22Rv1 (cell line): ENCODE data around the gene ZNF438.

Source experiments
- H3K27ac ChIP-seq: fragments of 450-650 bp; 2 replicates; pipeline ENCODE4 v1.5.1; 2017
- ZFX ChIP-seq: fragments of 450-650 bp; IDR thresholded peaks from 2 replicates; pipeline ENCODE4 v1.6.1; 2017; ENCODE audit warnings: antibody characterized with exemption, borderline replicate concordance
- TF ChIP-seq, protein P1 (sequence below): fragments of 450-650 bp; IDR thresholded peaks from 2 replicates; pipeline ENCODE4 v1.5.1; 2017; ENCODE audit warnings: mild to moderate bottlenecking

ZNF438 gene

GRCh38 chr10:30897547-30897946, 134.1 kb downstream of the ZNF438 start:
- no peak for TF ChIP-seq ZFX
- TF ChIP-seq, protein P1, sequence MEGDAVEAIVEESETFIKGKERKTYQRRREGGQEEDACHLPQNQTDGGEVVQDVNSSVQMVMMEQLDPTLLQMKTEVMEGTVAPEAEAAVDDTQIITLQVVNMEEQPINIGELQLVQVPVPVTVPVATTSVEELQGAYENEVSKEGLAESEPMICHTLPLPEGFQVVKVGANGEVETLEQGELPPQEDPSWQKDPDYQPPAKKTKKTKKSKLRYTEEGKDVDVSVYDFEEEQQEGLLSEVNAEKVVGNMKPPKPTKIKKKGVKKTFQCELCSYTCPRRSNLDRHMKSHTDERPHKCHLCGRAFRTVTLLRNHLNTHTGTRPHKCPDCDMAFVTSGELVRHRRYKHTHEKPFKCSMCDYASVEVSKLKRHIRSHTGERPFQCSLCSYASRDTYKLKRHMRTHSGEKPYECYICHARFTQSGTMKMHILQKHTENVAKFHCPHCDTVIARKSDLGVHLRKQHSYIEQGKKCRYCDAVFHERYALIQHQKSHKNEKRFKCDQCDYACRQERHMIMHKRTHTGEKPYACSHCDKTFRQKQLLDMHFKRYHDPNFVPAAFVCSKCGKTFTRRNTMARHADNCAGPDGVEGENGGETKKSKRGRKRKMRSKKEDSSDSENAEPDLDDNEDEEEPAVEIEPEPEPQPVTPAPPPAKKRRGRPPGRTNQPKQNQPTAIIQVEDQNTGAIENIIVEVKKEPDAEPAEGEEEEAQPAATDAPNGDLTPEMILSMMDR: no peak
- no peak overlapping the region for H3K27ac ChIP-seq

DNA sequence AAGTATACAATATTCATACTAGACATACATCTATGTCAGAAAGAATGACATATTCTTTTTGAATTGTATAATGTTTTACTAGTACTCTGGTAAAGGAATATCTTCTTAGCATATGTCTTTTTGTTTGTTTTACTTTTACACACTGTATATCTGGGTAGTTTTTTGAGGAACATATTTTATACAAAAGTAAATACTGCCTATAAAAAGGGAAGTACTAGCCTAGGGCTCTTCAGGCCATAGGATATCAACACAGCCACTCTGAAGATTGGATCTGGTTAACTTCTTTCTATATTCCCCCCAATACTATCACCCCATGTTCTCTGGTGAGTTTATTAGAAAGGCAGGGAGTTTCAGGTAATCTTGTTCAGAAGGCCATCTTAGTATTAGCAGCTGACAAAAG, 134.6 kb downstream of the ZNF438 start:
- TF ChIP-seq, protein P1: no peak
- TF ChIP-seq ZFX: no peak
- no peak overlapping the region for H3K27ac ChIP-seq

DNA sequence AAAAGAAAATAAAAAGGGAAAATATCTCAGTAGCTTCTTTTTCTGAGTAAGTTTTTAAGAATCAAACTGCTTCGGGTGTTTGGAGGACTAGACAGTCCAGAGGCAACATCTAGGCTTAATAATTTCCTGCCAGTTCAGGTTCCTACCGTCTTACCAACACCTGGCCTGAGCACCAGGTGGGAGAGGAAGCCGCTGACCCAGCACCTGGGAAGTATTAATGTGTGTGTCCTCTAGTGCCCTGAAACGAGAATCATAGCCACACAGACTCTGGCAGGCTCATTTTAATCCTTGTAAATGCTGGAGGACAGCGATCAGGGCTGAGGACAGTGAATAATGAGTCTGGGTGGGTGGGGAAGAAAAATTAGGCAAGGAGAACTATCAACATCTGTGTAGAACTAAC, 137.4 kb downstream of the ZNF438 start:
- no peak overlapping the region for H3K27ac ChIP-seq
- TF ChIP-seq ZFX: no peak

- no peak overlapping the region for H3K27ac ChIP-seq
- no peak for TF ChIP-seq ZFX
- TF ChIP-seq, protein P1: no peak
Observed at GRCh38 chr10:30893208-30893607, 138.5 kb downstream of the ZNF438 start.

DNA sequence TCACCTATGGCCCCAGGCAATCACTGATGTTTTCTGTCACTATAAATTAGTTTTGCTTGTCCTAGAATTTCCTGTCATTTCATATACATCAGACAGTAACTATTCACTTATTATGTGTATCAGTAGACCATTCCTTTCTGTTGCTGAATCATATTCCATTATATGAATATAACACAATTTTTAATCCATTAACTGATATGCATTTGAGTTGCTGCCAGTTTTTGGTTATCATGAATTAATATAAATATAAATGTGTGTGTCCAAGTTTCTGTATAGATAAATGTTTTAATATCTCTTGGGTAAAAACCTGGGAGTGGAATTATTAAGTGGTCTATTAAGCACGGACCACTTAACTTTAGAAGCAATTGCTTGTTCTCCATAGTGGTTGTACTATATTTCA, 143.8 kb downstream of the ZNF438 start:
- no peak overlapping the region for H3K27ac ChIP-seq
- TF ChIP-seq, protein P1: no peak
- TF ChIP-seq ZFX: no peak

DNA sequence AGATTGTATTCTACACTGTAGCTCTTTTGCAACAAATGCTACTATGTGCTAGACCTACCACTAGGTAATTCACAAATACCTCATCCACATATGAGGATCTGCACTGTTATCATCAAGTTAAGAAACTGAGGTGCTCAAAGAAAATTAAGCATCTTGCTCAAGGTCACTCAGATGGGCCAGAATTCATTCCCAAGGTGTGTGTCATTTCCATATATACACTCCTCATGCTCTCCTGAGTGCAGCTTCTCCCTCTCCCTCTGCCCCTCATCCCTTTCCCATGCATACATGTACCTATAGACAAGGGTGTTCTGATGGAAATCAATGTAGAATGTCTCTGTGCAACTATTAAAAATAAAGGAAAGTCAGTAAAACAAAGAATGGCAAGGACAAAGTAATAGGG, 146.2 kb downstream of the ZNF438 start:
- TF ChIP-seq, protein P1: no peak
- no peak for TF ChIP-seq ZFX
- H3K27ac ChIP-seq: no peak overlapping the region

DNA sequence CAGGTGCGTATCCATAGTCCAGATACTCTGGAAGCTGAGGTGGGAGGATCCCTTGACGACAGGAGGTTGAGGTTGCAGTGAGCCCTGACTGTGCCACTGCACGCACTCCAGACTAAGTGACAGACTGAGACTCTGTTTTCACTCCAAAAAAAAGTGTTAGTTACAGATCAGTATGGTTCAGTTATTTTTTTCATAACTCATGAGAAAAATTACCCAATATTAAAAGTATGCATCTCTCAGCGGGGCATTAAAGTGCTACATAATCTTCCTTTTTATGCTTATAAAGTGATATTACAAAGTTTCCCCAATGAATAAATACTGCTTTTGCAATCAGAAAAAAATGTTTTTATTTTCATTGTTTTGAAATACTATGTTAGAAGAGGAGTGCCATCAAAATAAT, 147.9 kb downstream of the ZNF438 start:
- no peak for TF ChIP-seq ZFX
- TF ChIP-seq, protein P1: no peak
- no peak overlapping the region for H3K27ac ChIP-seq

DNA sequence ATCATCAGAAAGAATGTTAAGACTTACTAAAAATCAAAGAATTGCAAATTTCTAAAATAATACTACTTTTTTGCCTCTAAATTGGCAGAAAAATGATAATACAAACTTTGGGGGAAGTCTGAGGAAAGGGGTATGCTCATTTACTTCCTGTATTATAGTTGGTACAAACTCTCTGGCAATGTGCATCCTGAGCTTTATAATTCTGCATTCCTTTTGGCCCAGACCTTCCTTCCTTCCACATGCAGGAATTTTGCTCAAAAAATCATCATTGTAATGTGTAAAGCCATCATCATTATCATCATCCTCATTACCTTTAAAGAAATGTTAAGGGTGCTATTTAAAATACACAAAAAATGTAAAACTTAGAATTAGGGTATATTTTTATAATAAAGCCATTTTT, 148.5 kb downstream of the ZNF438 start:
- TF ChIP-seq, protein P1: no peak
- no peak for TF ChIP-seq ZFX
- no peak overlapping the region for H3K27ac ChIP-seq
